ENCODE measurements around the gene SOX30.

Gene SOX30

DNA sequence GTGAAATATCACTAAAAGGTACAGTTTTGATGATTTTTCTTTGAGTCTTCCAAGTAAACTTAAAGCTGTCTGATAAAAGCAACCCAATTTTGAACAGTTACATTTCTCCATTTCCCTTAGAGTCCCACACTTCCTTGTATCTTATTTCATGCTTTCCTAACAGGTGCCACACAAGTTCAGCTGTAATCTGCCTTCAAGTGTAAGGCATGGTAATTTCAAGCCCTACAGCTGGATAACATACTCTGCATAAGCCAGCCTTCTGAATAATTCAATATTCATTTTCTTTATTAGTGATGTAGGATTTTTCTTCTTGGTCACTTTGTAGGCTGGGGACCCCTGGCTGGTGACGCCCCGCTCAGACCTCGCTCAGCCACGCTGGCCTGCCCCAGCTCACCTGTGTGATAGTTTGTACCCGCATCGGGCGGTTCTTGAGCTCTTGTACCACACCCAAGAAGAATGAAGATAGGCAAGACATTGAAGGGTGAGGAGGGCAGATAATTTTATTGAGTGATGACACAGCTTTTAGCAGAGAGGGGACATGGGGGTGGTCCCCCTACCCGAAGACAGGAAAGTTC, 34.0 kb downstream of the SOX30 start:
- TF ChIP-seq, protein P1, sequence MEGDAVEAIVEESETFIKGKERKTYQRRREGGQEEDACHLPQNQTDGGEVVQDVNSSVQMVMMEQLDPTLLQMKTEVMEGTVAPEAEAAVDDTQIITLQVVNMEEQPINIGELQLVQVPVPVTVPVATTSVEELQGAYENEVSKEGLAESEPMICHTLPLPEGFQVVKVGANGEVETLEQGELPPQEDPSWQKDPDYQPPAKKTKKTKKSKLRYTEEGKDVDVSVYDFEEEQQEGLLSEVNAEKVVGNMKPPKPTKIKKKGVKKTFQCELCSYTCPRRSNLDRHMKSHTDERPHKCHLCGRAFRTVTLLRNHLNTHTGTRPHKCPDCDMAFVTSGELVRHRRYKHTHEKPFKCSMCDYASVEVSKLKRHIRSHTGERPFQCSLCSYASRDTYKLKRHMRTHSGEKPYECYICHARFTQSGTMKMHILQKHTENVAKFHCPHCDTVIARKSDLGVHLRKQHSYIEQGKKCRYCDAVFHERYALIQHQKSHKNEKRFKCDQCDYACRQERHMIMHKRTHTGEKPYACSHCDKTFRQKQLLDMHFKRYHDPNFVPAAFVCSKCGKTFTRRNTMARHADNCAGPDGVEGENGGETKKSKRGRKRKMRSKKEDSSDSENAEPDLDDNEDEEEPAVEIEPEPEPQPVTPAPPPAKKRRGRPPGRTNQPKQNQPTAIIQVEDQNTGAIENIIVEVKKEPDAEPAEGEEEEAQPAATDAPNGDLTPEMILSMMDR (IDR thresholded peaks at IDR 0.05; ENCODE audit: extremely low read depth, insufficient read depth, missing control alignments): no peak
- in situ Hi-C loops (cut with MboI; ENCODE audit: low pct_unique_long_range_greater_than_20kb, low sequenced_read_pairs, unreplicated experiment): no loop called here
- DNase-seq (ENCODE audit: low spot score): no peak

DNA sequence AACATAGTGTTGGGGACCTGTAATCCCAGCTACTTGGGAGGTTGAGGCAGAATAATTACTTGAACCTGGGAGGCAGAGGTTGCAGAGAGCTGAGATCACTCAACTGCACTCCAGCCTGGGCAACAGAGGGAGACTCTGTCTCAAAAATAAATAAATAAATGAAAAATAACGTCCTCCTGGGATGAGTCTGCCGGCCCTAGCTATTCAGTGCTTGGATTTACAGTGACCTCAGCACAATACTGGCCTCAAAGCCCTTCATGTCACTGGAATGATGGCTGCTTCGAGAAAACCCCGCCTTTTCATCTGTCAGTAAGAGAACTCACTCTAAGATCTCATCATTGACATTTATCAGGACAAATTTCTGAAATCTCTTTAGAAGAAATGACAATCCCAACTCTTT, 35.5 kb downstream of the SOX30 start:
- TF ChIP-seq, protein P1 (IDR thresholded peaks at IDR 0.05; ENCODE audit: extremely low read depth, insufficient read depth, missing control alignments): no peak
- in situ Hi-C loops (cut with MboI; ENCODE audit: low pct_unique_long_range_greater_than_20kb, low sequenced_read_pairs, unreplicated experiment): no loop called here
- DNase-seq (ENCODE audit: low spot score): no peak

DNA sequence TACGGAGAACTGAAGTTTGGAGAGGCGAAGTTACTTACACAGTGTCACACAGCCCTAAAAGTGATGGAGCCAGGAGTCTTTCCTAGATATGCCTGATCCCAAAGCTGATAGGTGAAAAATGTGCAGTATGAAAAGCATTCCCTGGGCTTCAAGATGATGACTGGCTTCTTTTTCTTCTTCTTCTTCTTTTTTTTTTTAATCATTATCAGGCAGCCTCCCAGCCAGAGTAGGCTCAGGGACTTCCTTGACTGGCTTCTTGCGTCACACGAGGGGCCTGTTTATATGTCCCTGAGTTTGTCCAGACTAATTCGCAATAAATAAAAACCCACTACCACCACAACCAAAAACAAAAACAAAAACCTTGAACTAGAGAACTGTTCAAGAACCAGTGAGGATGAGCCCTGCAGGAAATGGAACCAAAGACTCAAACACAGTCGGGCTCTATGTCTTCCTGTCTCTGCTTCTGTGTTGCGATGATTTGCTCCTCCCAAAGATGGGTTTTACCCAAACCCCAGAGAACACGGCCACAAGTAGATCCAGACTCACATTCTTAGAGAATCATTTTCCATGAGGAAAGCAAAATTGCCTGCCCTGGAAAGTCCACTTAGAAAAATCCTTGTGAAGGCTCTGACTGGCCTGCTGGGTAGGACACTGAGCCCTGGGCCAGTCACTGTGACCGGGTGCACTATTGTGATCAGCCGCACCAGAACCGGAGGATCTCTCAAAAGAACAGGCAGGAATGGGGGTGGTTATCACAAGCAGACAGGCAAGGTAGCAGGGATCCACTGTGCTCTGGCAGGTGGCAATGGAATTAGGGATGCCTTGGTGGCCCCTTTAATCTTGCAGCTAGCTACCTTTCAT, 38.6 kb downstream of the SOX30 start:
- no peak for DNase-seq (ENCODE audit: low spot score)
- TF ChIP-seq, protein P1 (IDR thresholded peaks at IDR 0.05; ENCODE audit: extremely low read depth, insufficient read depth, missing control alignments): no peak

DNA sequence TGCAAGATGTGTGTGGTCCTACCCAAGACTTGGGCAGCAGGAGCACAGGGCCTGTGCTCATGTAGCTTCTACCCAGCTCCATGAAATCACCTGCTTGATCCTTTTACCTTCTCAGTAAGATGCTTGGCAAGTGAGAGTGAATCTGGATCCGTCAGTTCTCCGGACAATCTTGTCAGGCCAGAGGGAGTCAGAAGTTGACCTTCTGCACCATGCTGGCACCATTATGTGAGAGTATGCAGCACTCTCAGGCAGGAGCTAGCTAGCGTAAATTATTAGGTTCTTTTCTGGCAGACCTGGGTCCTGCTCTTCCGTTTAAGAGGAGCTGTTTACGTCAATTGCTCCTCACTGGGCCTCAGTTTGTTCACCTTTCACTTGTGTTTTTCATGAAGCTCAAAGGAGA, 39.7 kb downstream of the SOX30 start:
- in situ Hi-C loops (cut with MboI; ENCODE audit: low pct_unique_long_range_greater_than_20kb, low sequenced_read_pairs, unreplicated experiment): no loop called here
- no peak for DNase-seq (ENCODE audit: low spot score)

More for the DNA sequence above, 38.6 kb downstream of the SOX30 start:
- in situ Hi-C loops (cut with MboI; ENCODE audit: low pct_unique_long_range_greater_than_20kb, low sequenced_read_pairs, unreplicated experiment): no loop called here

DNA sequence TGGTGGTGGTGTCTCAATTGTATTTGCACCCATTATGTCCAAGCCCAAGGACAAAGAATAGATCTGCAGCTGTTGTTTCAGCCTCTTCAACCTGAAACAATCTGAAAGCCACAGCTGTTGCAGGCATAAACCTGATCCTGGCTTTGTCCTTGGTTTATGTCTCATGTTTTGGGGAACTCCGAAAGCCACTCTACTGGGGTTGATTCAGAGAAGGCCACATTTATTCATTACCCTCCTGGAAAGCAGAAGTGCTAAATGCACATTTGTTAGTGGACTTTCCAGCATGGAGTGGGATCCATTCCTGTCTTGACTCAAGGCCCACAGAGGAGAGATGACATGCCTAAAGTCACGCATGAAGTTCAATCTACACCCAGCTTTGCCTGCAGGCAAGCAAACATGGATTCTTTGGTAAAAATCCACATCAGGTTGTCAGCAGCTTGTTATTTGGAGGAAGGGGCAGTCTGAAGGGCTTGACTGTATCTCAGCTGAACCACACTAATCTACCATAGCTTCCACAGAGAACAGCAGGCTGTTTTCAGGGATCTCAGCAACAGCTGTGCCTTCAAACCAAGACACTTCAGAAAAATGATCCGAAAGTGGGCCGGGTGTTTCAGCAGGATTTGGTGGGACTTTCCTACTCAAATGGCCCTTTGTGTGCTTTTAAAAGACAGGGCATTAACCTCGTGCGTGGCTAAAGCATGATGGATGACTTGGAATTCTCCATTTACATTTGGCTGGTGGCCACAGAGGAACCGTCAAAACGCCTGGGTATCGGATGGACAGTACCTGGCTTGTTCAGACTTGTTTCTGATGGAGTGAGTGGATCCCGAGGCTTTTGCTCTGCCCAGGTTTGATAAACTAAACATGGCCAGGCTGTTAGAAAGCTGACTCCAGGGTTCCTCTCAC, 40.4 kb downstream of the SOX30 start:
- TF ChIP-seq, protein P1 (IDR thresholded peaks at IDR 0.05; ENCODE audit: extremely low read depth, insufficient read depth, missing control alignments): no peak
- in situ Hi-C loops (cut with MboI; ENCODE audit: low pct_unique_long_range_greater_than_20kb, low sequenced_read_pairs, unreplicated experiment): no loop called here
- DNase-seq (ENCODE audit: low spot score): peak; percentile 42

More for the DNA sequence above, 39.7 kb downstream of the SOX30 start:
- TF ChIP-seq, protein P1 (IDR thresholded peaks at IDR 0.05; ENCODE audit: extremely low read depth, insufficient read depth, missing control alignments): no peak

DNA sequence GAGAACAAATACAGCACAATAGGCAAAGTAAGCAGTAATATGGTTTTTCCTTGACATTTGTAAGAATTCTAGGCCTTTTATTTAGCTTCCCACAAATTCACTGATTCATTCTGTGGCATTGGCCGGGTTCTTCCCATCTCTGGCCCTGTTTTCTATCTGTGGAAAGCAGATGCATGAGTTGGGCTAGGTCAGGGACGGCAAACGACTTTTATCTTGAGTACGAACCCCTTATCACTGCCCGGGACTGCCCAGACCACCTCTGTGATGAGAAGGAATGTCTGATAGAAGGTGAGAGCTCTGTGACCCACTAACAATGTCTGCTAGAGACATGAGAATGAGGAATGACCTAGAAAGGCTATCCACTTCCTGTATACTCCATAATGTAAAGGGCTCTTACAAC, 41.2 kb downstream of the SOX30 start:
- TF ChIP-seq, protein P1 (IDR thresholded peaks at IDR 0.05; ENCODE audit: extremely low read depth, insufficient read depth, missing control alignments): no peak
- DNase-seq (ENCODE audit: low spot score): no peak
- in situ Hi-C loops (cut with MboI; ENCODE audit: low pct_unique_long_range_greater_than_20kb, low sequenced_read_pairs, unreplicated experiment): no loop called here

Data from GM13977 (cell line).